Measurements from ENCODE around the gene RNF125. TPM values are rescaled to one million over a fixed set of nuclear protein-coding genes. Genes with fewer than 3 reads are reported as not detected.

RNF125 gene
- total and polyA plus RNA-seq, 10 of the 15 experiments (the other 5 are each of a cell fraction or from before 2014, with no cell fraction given) = 0.79 to 3.9 (median 2.9) TPM

DNA sequence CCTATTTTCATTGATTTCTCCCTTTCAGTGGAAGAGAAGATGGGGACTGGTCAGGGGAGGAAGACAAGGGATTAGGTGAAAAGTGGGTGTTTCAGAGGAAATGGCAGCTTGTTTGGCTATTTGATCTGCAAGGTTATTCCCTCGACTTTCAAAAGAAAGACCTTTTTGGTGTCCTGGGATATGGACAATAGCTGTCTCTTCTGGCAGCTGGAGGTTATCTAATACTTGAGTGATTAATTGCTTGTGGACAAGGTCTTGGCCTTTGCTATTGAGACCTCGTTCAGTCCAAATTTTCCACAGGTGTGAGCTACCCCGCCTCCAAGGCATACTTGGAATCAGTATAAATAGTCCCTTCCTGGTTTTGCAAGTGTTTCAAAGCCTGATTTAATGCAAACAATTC is 42.4 kb upstream of the RNF125 start:
- RAD21 ChIA-PET (ENCODE audit: unreplicated experiment) = interaction anchor here (0.9 to 2.4 kb wide), 5 partner anchors 11 to 254 kb away, joined by 3 to 9 read pairs (median 6); partner anchors contain the start of gene TRAPPC8
- H3K27ac ChIP-seq (ENCODE audit: control insufficient read depth, insufficient read depth) = no peak overlapping the region
- no TSS peak for BruUV-seq (replicated peaks)
- no peaks in the 10 kb centered on the region for H4K20me1 ChIP-seq (ENCODE audit: control insufficient read depth, insufficient read depth)
- no peaks in the 10 kb centered on the region for H3K4me1 ChIP-seq (ENCODE audit: control insufficient read depth, insufficient read depth, low read length)
- peaks cover 13% of the 10 kb centered on the region; the same call in 2 of the 3 replicates for H3K9me3 ChIP-seq (replicated peaks; ENCODE audit: control insufficient read depth, insufficient read depth, low read length)
- CTCF ChIA-PET = interaction anchor here (0.5 to 2.7 kb wide), 28 partner anchors 10 to 552 kb away, joined by 3 to 22 read pairs (median 4); partner anchors contain the start of genes RNF125 and TRAPPC8
- H3K36me3 ChIP-seq (ENCODE audit: control insufficient read depth in 2 of 2, insufficient read depth in 2 of 2, low read length in 1 of 2) = no peaks in the 10 kb centered on the region
- H3K4me2 ChIP-seq (ENCODE audit: control insufficient read depth, insufficient read depth) = no peak overlapping the region
- DNase-seq (ENCODE audit: low read depth, low spot score) (no peak), ATAC-seq (no peak), FAIRE-seq (no peak)
- SMC1A ChIA-PET (ENCODE audit: uncharacterized antibody, unreplicated experiment) = interaction anchor here (0.7 to 2.5 kb wide), 16 partner anchors 10 to 446 kb away, joined by 3 to 9 read pairs (median 4); no protein-coding TSS in a partner anchor
- no peak overlapping the region for H2AFZ ChIP-seq (ENCODE audit: control insufficient read depth, low read depth, low read length)
- H3K79me2 ChIP-seq (ENCODE audit: control insufficient read depth, insufficient read depth, low read length) = no peaks in the 10 kb centered on the region
- no peaks in the 10 kb centered on the region for H3K27me3 ChIP-seq (replicated peaks in 1 of 2; ENCODE audit: control insufficient read depth in 2 of 2, insufficient read depth in 2 of 2, low read length in 1 of 2)
- no peak overlapping the region for H3K4me3 ChIP-seq
- no peak overlapping the region for H3K9ac ChIP-seq (ENCODE audit: control insufficient read depth, insufficient read depth, low read length)
- 10% methylated on average over 3 of the region's 3 CpGs for WGBS (ENCODE audit: insufficient coverage, insufficient replicate concordance, low lambda C conversion rate, missing lambda C conversion rate)
- in situ Hi-C loops (cut with MboI) (no loop called here), intact Hi-C loops (cut with micrococcal nuclease; ENCODE audit: unreplicated experiment) (loop anchor here (5.0 to 10.0 kb wide), 3 partner anchors 234 to 551 kb away; no protein-coding TSS in a partner anchor)
- POLR2A ChIA-PET = no interaction called here
- no peak for TF ChIP-seq RELA (IDR thresholded peaks at IDR 0.05; ENCODE audit: borderline replicate concordance, partially characterized antibody)
- TF ChIP-seq POLR2AphosphoS2 (IDR thresholded peaks at IDR 0.05; ENCODE audit: low read depth, low read length) = no peak
- no peak for TF ChIP-seq GATAD2B (conservative IDR thresholded peaks at IDR 0.05; ENCODE audit: low read depth)
- TF ChIP-seq, protein P1, sequence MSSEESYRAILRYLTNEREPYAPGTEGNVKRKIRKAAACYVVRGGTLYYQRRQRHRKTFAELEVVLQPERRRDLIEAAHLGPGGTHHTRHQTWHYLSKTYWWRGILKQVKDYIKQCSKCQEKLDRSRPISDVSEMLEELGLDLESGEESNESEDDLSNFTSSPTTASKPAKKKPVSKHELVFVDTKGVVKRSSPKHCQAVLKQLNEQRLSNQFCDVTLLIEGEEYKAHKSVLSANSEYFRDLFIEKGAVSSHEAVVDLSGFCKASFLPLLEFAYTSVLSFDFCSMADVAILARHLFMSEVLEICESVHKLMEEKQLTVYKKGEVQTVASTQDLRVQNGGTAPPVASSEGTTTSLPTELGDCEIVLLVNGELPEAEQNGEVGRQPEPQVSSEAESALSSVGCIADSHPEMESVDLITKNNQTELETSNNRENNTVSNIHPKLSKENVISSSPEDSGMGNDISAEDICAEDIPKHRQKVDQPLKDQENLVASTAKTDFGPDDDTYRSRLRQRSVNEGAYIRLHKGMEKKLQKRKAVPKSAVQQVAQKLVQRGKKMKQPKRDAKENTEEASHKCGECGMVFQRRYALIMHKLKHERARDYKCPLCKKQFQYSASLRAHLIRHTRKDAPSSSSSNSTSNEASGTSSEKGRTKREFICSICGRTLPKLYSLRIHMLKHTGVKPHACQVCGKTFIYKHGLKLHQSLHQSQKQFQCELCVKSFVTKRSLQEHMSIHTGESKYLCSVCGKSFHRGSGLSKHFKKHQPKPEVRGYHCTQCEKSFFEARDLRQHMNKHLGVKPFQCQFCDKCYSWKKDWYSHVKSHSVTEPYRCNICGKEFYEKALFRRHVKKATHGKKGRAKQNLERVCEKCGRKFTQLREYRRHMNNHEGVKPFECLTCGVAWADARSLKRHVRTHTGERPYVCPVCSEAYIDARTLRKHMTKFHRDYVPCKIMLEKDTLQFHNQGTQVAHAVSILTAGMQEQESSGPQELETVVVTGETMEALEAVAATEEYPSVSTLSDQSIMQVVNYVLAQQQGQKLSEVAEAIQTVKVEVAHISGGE (CRISPR knock-in tag; IDR thresholded peaks at IDR 0.05) = no peak
- no peak for TF ChIP-seq SP1 (IDR thresholded peaks at IDR 0.05; ENCODE audit: low read depth, low read length)
- TF ChIP-seq EED (IDR thresholded peaks at IDR 0.05; ENCODE audit: low read depth) = no peak
- no peak for TF ChIP-seq IRF5 (IDR thresholded peaks at IDR 0.05; ENCODE audit: borderline replicate concordance)
- no peak for TF ChIP-seq TARDBP (IDR thresholded peaks at IDR 0.05; ENCODE audit: borderline replicate concordance)
- no peak for TF ChIP-seq NFXL1 (IDR thresholded peaks at IDR 0.05; ENCODE audit: borderline replicate concordance)
- no peak for TF ChIP-seq SRF (IDR thresholded peaks at IDR 0.05; ENCODE audit: low read depth in 2 of 2, low read length in 2 of 2)
- no peak for TF ChIP-seq SUPT20H (IDR thresholded peaks at IDR 0.05; ENCODE audit: borderline replicate concordance, control insufficient read depth, low read depth, low read length)
- no peak for TF ChIP-seq CBX3 (IDR thresholded peaks at IDR 0.05; ENCODE audit: borderline replicate concordance, low read depth)
- TF ChIP-seq RCOR1 (conservative IDR thresholded peaks at IDR 0.05; ENCODE audit: low read depth, low read length) = no peak
- TF ChIP-seq ZNF592 (IDR thresholded peaks at IDR 0.05) = no peak

Data from GM12878 (cell line).